GM18858 (cell line): Measurements from ENCODE around the gene CEP164.
"Not testable (repeated sequence)": the region's sequence is repeated elsewhere in the genome, so short reads cannot be mapped to it uniquely, and the experiment has no call there.

Source experiments
- ATAC-seq: cut with Tn5 transposase; IDR thresholded peaks from one replicate; pipeline ENCODE4 v1.9.1; 2021; ENCODE audit not compliant: unreplicated experiment

CEP164 gene

GRCh38 chr11:117303646-117304315, 23.9 kb upstream of the CEP164 start:
- no peak for ATAC-seq

GRCh38 chr11:117305145-117305544, 22.5 kb upstream of the CEP164 start:
- no peak for ATAC-seq

GRCh38 chr11:117309310-117309709, 18.3 kb upstream of the CEP164 start:
- ATAC-seq = no peak

- ATAC-seq = no peak
Observed at GRCh38 chr11:117313091-117313490, 14.6 kb upstream of the CEP164 start.

- ATAC-seq = no peak
Observed at GRCh38 chr11:117313828-117314768, 13.6 kb upstream of the CEP164 start.

- ATAC-seq = no peak
Observed at GRCh38 chr11:117314840-117315239, 12.8 kb upstream of the CEP164 start.

- no peak for ATAC-seq
Observed at GRCh38 chr11:117315285-117316196, 12.1 kb upstream of the CEP164 start.

GRCh38 chr11:117316197-117316961, 11.3 kb upstream of the CEP164 start, which contains the start of gene BACE1:
TSS of gene BACE1 (minus strand) at chr11:117316256. CDS start at chr11:117315795, 461 bp downstream.
- no peak for ATAC-seq

- ATAC-seq = no peak
Observed at GRCh38 chr11:117318738-117319137, 8.9 kb upstream of the CEP164 start.

GRCh38 chr11:117319214-117319840, 8.3 kb upstream of the CEP164 start:
- ATAC-seq = no peak

- not testable (repeated sequence) for ATAC-seq
Observed at GRCh38 chr11:117327255-117327566, 443 bp upstream of the CEP164 start.

GRCh38 chr11:117328375-117329010, 839 bp downstream of the CEP164 start:
- ATAC-seq = no peak

- ATAC-seq = no peak
Observed at GRCh38 chr11:117332843-117333242, 5.2 kb downstream of the CEP164 start.

GRCh38 chr11:117333917-117334316, 6.3 kb downstream of the CEP164 start:
- ATAC-seq = no peak

- ATAC-seq = no peak
Observed at GRCh38 chr11:117334896-117335295, 7.2 kb downstream of the CEP164 start.

- no peak for ATAC-seq
Observed at GRCh38 chr11:117335399-117335798, 7.7 kb downstream of the CEP164 start.

GRCh38 chr11:117337076-117337475, 9.4 kb downstream of the CEP164 start:
- no peak for ATAC-seq

GRCh38 chr11:117345039-117345438, 17.4 kb downstream of the CEP164 start:
- no peak for ATAC-seq

GRCh38 chr11:117354550-117354949, 26.9 kb downstream of the CEP164 start:
- ATAC-seq = no peak
